8988T (cell line): ENCODE data around the gene FRRS1.
"Not testable (repeated sequence)": the region's sequence is repeated elsewhere in the genome, so short reads cannot be mapped to it uniquely, and the experiment has no call there.

Experiments
- DNase-seq: peaks from one replicate; pipeline ENCODE4 v3.0.0; 2011

FRRS1 gene

DNA sequence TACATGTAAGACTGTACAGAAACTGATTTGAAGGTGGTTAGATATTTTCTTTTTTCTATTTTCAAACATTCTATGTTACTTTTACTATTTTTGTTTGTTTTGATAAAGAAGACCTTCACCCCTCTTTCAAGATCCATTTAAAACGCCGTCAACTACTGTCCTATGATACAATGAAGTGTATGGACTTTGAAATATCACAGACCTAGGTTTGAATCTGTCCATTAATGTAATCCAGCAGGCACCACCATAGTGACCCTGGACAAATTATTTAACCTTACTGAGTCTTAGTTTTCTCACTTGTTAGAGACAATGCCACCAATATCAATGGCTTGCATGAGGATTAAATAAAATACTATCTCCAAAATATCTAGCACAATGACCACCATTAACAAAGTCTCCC lies 2.0 kb downstream of the FRRS1 start:
- DNase-seq = no peak

DNA sequence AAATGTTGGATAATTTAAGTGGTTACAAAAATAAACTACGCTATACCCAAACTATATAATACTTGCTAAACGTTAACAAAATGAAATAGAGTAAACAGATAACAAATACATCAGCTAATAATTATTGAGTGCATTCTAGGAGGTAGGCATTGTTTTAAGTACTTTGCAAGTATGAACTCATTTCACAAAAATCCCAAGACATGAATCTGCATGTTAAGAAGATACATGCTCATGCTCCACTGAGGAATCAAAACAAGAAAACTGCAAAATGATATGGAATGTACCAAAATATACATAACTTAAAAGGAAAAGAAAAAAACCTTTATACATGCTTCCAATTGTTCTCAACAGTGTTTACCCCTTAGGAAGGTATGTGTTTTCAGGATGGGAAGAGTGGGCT lies 2.5 kb downstream of the FRRS1 start:
- DNase-seq = no peak

- no peak for DNase-seq
Observed at GRCh38 chr1:99761774-99762173, 4.7 kb downstream of the FRRS1 start.

DNA sequence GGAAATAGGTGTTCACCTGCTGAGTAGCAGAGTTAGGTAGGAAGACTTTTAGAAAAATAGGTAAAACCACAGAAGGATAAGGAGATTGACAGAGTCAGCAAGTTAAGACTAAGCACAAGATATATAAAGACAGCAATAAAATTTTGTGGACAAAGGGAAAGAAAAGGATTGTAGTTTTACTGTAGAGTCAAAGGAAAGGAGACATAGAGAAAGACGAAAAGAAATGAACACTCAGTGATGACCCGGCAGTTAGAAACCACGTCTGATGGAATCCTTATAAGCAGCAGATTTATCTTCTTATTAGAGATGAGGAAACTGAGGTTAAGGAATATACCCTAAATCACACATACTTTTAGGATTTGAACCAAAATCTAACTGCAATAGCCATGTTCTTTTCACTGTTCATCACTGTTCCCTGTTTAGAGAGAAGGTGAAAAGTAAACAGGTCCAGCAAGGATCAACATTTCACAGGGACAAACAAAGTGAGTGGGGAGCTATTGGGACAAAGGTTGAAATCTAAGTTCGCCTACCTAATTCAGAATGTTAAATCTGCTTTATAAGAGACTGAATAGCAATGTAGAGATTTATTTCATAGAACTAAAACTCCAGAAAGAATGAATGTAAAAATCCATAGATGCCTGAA lies 6.8 kb downstream of the FRRS1 start:
- no peak for DNase-seq

DNA sequence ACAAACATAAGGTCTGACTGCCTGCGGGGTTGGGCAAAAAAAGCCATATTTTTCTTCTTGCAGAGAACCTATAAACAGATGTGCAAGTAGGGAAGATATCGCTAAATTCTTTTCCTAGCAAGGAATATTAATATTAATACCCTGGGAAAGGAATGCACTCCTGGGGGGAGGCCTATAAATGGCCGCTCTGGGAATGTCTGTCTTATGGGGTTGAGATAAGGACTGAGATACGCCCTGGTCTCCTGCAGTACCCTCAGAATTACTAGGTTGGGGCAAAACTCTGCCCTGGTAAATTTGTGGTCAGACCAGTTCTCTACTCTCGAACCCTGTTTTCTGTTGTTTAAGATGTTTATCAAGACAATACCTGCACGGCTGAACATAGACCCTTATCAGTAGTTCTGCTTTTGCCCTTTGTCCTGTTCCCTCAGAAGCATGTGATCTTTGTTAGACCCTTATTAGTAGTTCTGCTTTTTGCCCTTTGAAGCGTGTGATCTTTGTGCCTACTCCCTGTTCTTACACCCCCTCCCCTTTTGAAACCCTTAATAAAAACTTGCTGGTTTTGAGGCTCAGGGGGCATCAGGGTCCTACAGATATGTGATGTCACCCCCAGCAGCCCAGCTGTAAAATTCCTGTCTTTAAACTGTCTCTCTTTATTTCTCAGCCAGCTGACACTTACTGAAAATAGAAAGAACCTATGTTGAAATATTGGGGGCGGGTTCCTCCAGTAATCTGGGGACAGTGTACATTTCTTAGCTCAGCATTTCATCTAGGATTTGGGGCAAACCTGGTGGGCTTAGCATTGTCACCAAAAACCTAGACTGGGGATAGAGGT lies 7.5 kb downstream of the FRRS1 start:
- not testable (repeated sequence) for DNase-seq

GRCh38 chr1:99758073-99758511 lies 8.3 kb downstream of the FRRS1 start:
- DNase-seq = no peak

- DNase-seq = no peak
Observed at GRCh38 chr1:99756598-99756997, 9.8 kb downstream of the FRRS1 start.

- DNase-seq = no peak
Observed at GRCh38 chr1:99755664-99756063, 10.8 kb downstream of the FRRS1 start.

- no peak for DNase-seq
Observed at GRCh38 chr1:99754697-99755096, 11.7 kb downstream of the FRRS1 start.

- DNase-seq = no peak
Observed at GRCh38 chr1:99754055-99754626, 12.3 kb downstream of the FRRS1 start.

DNA sequence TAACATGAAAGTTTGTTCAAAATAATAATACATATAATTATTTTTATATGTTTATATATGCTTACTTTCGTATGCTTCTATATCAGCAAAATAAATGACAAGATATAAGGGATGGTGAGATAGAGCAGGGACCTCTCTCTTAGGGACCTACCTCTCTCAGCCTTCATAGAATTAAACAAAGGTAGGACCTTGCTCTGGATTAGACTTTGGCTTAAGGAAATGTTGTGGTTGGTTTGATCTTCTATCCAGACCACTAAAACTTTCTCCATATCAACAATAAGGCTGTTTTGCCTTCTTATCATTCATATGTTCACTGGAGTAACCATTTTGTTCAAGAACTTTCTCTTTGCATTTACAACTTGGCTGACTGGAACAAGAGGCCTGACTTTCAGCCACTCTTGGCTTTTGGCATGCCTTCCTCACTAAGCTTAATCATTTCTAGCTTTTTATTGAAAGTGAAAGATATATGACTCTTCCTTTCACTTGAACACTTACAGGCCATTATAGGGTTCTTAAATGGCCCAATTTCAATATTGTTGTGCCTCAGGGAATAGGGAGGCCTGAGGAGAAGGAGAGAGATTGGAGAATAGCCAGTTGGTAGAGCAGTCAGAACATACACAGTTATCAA lies 14.4 kb downstream of the FRRS1 start:
- no peak for DNase-seq

DNA sequence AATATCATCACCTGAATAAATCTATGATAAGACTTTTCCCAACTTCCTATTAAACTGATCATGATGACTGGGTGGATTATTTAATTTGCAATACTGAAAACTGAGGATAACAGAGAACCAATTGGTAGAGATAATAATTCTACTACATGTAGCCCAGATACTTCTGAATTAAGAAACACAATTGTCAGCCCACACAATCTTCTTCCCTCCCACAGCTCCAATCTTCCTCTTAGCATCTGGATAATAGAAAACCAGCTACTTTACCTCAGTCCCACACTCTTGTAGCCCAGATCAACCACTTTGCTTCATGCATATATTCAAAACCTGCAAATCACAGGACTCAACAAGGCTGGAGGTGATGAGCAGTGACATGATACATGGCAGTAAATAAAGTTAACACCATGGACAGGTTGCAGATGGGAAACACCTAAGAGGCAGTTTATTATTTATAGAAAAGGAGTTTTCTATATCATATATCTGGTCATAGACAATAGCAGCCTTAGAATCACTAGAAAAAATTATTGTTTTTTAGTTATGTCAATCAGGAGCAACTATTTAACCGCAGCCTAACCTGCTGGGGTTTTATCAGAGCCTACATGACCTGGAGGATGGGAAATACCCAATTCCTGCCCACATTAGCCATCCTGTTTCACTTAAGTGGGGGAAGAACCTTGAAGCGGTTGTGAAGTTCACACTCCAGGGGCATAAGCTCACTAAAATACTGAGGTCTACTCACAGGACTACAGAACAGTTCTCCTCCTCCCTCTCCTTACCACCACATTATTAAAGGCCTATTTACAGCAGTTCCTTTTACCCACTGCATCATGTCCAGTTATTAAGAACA lies 16.7 kb downstream of the FRRS1 start:
- DNase-seq = no peak

DNA sequence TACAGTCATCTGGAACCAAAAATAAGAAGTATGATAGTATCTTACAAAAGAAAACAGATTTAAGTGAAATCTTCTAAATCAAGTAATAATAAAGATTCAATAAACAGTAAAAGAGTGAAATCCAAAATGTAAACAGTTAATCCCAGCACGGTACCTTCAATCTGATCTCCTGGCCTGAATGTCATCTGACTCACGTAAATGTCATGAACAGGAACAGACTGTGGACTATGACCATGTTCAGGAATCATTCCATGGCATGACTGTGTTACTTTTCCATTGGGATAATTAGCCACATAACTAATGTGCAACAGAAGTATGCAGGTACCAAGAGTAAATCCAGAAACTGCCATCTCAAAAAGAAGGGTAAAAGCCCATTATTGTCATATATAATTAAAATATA lies 18.0 kb downstream of the FRRS1 start:
- DNase-seq = no peak

GRCh38 chr1:99745684-99746083 lies 20.8 kb downstream of the FRRS1 start:
- no peak for DNase-seq

DNA sequence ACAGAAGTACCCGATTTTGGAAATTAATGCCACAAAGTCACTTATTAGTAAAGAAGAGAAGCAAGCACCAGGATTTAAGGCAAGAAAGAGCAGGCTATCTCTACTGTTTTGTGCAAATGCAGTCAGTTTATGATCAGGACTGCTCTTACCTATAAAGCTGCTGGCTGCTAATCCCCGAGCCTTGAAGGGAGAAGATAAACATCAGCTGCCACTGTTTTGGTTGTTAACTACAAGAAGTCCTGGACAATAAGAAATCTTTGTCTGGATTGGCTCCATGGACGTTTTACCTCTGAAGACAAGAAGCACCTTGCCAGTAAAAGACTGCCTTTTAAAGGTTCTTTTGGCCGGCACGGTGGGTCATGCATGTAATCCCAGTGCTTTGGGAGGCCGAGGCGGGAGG lies 21.4 kb downstream of the FRRS1 start:
- DNase-seq = no peak

DNA sequence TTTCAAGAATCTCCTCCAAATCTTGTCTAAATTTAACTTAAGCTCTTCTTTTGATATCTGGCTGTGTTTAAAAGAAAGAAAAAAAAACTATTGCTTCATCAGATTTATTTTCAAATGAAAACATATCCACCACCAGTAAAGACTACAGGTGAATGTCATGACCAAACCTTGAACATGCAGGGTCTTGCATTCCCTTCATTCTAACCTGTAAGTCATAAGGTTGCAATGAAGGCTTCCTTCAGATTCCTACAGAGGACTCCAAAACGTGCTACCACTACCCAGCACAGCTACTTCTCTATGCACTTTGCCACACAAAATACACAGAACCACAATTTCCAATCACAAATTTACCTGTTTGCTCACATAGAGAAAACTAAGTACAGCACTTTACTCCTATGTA lies 26.3 kb downstream of the FRRS1 start:
- no peak for DNase-seq

GRCh38 chr1:99738858-99739465 lies 27.5 kb downstream of the FRRS1 start:
- DNase-seq = no peak

GRCh38 chr1:99737016-99737415 lies 29.4 kb downstream of the FRRS1 start:
- DNase-seq = no peak

DNA sequence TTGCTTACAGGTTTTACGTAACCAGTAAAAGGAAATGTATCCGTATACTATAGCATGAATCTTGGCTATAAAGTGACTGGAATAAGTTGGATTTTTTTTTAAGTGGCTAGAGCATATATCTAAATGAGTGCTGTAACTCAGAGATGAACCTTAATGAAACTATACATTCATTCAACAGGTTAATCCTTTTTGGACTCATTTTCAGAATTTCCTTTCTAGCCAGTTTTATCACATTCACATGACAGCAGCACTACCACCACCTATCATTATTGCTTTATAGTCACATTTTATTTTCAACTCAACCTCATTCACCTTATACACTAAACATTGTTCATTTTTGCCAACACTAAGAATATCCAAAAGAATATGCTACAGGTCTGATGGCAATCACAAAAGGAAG lies 30.6 kb downstream of the FRRS1 start:
- DNase-seq = no peak

DNA sequence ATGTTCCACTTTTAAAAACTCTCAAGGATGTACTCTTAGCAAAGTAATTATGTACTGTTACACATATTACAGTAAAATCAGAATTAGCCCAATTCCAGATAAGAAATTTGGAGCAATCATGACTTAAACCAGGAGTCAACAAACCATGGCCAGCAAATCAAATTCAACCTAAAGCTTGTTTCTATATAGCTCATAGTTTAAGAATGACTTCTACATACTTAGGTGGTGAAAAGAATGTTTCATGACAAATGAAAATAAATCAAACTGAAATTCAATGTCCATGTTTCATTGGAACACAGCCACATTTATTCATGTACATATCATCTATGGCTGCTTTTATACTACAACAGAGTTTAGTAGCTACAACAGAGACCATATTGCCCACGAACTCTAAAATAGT lies 35.1 kb downstream of the FRRS1 start:
- no peak for DNase-seq

GRCh38 chr1:99728494-99729235 lies 37.8 kb downstream of the FRRS1 start:
- peak; percentile 20 for DNase-seq
